Activated naive CD4-positive, alpha-beta T cell treated with anti-CD3 and anti-CD28 coated beads, Interleukin-2, amount 50 U/mL, for 16 hours (primary cell): ENCODE results near the gene MTFR1L.

ENCODE experiments used
- DNase-seq: peaks from one replicate; pipeline ENCODE4 v3.0.0-alpha.2; 2020

Gene MTFR1L

GRCh38 chr1:25808481-25809244 lies 11.1 kb upstream of the MTFR1L start:
- DNase-seq = no peak

- no peak for DNase-seq
These were observed 10.3 kb upstream of the MTFR1L start for GRCh38 chr1:25809283-25809926.

GRCh38 chr1:25809929-25810328 lies 9.8 kb upstream of the MTFR1L start:
- no peak for DNase-seq

GRCh38 chr1:25810341-25811299 lies 9.1 kb upstream of the MTFR1L start:
- DNase-seq = peak; percentile 82

- no peak for DNase-seq
These were observed 8.2 kb upstream of the MTFR1L start for GRCh38 chr1:25811384-25812082.

- no peak for DNase-seq
These were observed 6.6 kb upstream of the MTFR1L start for GRCh38 chr1:25813071-25813733.

- no peak for DNase-seq
These were observed 5.9 kb upstream of the MTFR1L start for GRCh38 chr1:25813734-25814471.

- no peak for DNase-seq
These were observed 5.1 kb upstream of the MTFR1L start for GRCh38 chr1:25814549-25815087.

- DNase-seq = no peak
These were observed 4.3 kb upstream of the MTFR1L start for GRCh38 chr1:25815208-25816111.

- DNase-seq = no peak
These were observed 3.5 kb upstream of the MTFR1L start for GRCh38 chr1:25816112-25816718.

- DNase-seq = no peak
These were observed 1.8 kb upstream of the MTFR1L start for GRCh38 chr1:25817840-25818501.

- no peak for DNase-seq
These were observed 1.2 kb upstream of the MTFR1L start for GRCh38 chr1:25818569-25818968.

GRCh38 chr1:25820247-25821111 lies 725 bp downstream of the MTFR1L start:
- peak; percentile 74 for DNase-seq

GRCh38 chr1:25821112-25821476 lies 1.3 kb downstream of the MTFR1L start:
- DNase-seq = no peak

- DNase-seq = no peak
These were observed 1.9 kb downstream of the MTFR1L start for GRCh38 chr1:25821630-25822091.

- no peak for DNase-seq
These were observed 5.9 kb downstream of the MTFR1L start for GRCh38 chr1:25825605-25826004.

GRCh38 chr1:25826571-25826970 lies 6.8 kb downstream of the MTFR1L start:
- DNase-seq = no peak

GRCh38 chr1:25828491-25828890 lies 8.7 kb downstream of the MTFR1L start:
- DNase-seq = no peak
